GM21528 (cell line): Measurements from ENCODE around the gene KLHDC10.
A peak's percentile ranks its signal among the peaks of the same experiment; 100 is the strongest.
"Not testable (repeated sequence)": the region's sequence is repeated elsewhere in the genome, so short reads cannot be mapped to it uniquely, and the experiment has no call there.

Source experiments
- ATAC-seq: cut with Tn5 transposase; IDR thresholded peaks from one replicate; pipeline ENCODE4 v1.9.1; 2021; ENCODE audit warnings: mild to moderate bottlenecking, moderate library complexity; ENCODE audit not compliant: unreplicated experiment, low FRiP score

Gene KLHDC10

GRCh38 chr7:130152493-130153210 lies 82.3 kb downstream of the KLHDC10 start:
- no peak for ATAC-seq

- no peak for ATAC-seq
These were observed 83.0 kb downstream of the KLHDC10 start for GRCh38 chr7:130153211-130153908.

GRCh38 chr7:130154131-130154500 lies 83.8 kb downstream of the KLHDC10 start:
- ATAC-seq = no peak

GRCh38 chr7:130154501-130155317 lies 84.4 kb downstream of the KLHDC10 start:
- ATAC-seq = no peak

GRCh38 chr7:130156140-130156539 lies 85.8 kb downstream of the KLHDC10 start:
- ATAC-seq = no peak

GRCh38 chr7:130157700-130158099 lies 87.4 kb downstream of the KLHDC10 start:
- ATAC-seq = no peak

- no peak for ATAC-seq
These were observed 89.7 kb downstream of the KLHDC10 start for GRCh38 chr7:130160023-130160422.

- ATAC-seq = no peak
These were observed 90.1 kb downstream of the KLHDC10 start for GRCh38 chr7:130160455-130160854.

- no peak for ATAC-seq
These were observed 91.9 kb downstream of the KLHDC10 start for GRCh38 chr7:130162196-130162595.

- ATAC-seq = no peak
These were observed 104.1 kb downstream of the KLHDC10 start for GRCh38 chr7:130174237-130174959.

GRCh38 chr7:130178251-130178650 lies 107.9 kb downstream of the KLHDC10 start:
- ATAC-seq = no peak

GRCh38 chr7:130179631-130180030 lies 109.3 kb downstream of the KLHDC10 start:
- no peak for ATAC-seq

- no peak for ATAC-seq
These were observed 110.4 kb downstream of the KLHDC10 start for GRCh38 chr7:130180571-130181262.

- ATAC-seq = no peak
These were observed 110.9 kb downstream of the KLHDC10 start for GRCh38 chr7:130181263-130181605.

GRCh38 chr7:130182990-130183389 lies 112.7 kb downstream of the KLHDC10 start:
- peak; percentile 64 for ATAC-seq

- not testable (repeated sequence) for ATAC-seq
These were observed 114.0 kb downstream of the KLHDC10 start for GRCh38 chr7:130184349-130184748.
